A549 (cell line): ENCODE results near the gene CD300E. TPM values are rescaled to one million over a fixed set of nuclear protein-coding genes. Genes with fewer than 3 reads are reported as not detected.

Experiments
- ATAC-seq, 2 experiments: fragments of 200-7000 bp in 1 of 2; fragments of >200 bp in 1 of 2; cut with Nextera tagmentation in 1 of 2; cut with Tn5 transposase in 1 of 2; 3 replicates each; pipeline versions ENCODE4 v1.8.0 to v1.9.1; 2018 to 2020; ENCODE audit warnings: mild to moderate bottlenecking in 1 of 2, moderate library complexity in 1 of 2
- CTCF ChIA-PET: fragments of 300-600 bp; sonication (Branson Sonifier 250); formaldehyde crosslinking; extraction: SDS; loops from one replicate; lab custom pipeline; 2021; ENCODE audit warnings: antibody characterized with exemption, inconsistent platforms; lab: Yijun Ruan, JAX
- POLR2A ChIA-PET: fragments of 350-600 bp; formaldehyde crosslinking; extraction: SDS; loops from one replicate; lab custom pipeline; 2021; ENCODE audit warnings: antibody characterized with exemption, inconsistent platforms; lab: Yijun Ruan, JAX
- DNase-seq, 2 experiments: peaks; one replicate each; pipeline versions ENCODE4 v3.0.0 to v3.0.0-alpha.2; 2011 to 2016; ENCODE audit warnings: low read depth in 1 of 2, low spot score in 1 of 2
- FAIRE-seq: peaks from 2 replicates; lab custom pipeline; 2011; peaks lifted over from hg19 to GRCh38; lab: Jason Lieb, UNC
- H3K27ac ChIP-seq, 2 experiments: fragments of >200 bp; sonication (Bioruptor Twin); formaldehyde crosslinking; 3 replicates each; pipeline ENCODE4 v1.5.1; 2016 to 2017
- H3K4me1 ChIP-seq: fragments of >200 bp; sonication (Bioruptor Twin); formaldehyde crosslinking; 3 replicates; pipeline ENCODE4 v1.6.1; 2016
- H3K4me2 ChIP-seq: fragments of >200 bp; sonication (Bioruptor Twin); formaldehyde crosslinking; 3 replicates; pipeline ENCODE4 v1.6.1; 2016
- H3K4me3 ChIP-seq: fragments of >200 bp; sonication (Bioruptor Twin); formaldehyde crosslinking; 3 replicates; pipeline ENCODE4 v1.5.1; 2016
- H3K9me3 ChIP-seq: fragments of >200 bp; sonication (Bioruptor Twin); formaldehyde crosslinking; 3 replicates; pipeline ENCODE4 v1.6.1; 2016
- BHLHE40 ChIP-seq: IDR thresholded peaks from 2 replicates; pipeline ENCODE4 v1.6.1; 2012; ENCODE audit warnings: low read depth, low read length, inconsistent platforms
- CBX2 ChIP-seq: fragments of 200-600 bp; sonication (generic); IDR thresholded peaks from 2 replicates; pipeline ENCODE4 v1.6.1; 2016; ENCODE audit warnings: low read depth, mild to moderate bottlenecking, borderline replicate concordance
- ELK1 ChIP-seq: fragments of 150-350 bp; IDR thresholded peaks from 2 replicates; pipeline ENCODE4 v1.6.1; 2014; ENCODE audit warnings: low read depth, mild to moderate bottlenecking, low read length
- FOSL2 ChIP-seq, 2 experiments: fragments of 450-650 bp in 1 of 2; fragments of >200 bp in 1 of 2; sonication (Bioruptor Twin) in 1 of 2; formaldehyde crosslinking; IDR thresholded peaks; 2 replicates each; pipeline versions ENCODE4 v1.5.0 to v1.6.1; 2016 to 2020; ENCODE audit warnings: mild to moderate bottlenecking in 1 of 2, moderate library complexity in 1 of 2
- HDAC2 ChIP-seq: fragments of 200-600 bp; sonication (generic); IDR thresholded peaks from 2 replicates; pipeline ENCODE4 v1.6.1; 2016
- HES2 ChIP-seq: fragments of >200 bp; sonication (Bioruptor Twin); formaldehyde crosslinking; IDR thresholded peaks from 2 replicates; pipeline ENCODE4 v1.6.1; 2016
- HOXA7 ChIP-seq: fragments of 250-450 bp; sonication (Bioruptor Pico); IDR thresholded peaks from 2 replicates; pipeline ENCODE4 v1.5.0; 2020; ENCODE audit warnings: mild to moderate bottlenecking, moderate library complexity
- MAFK ChIP-seq: fragments of 450-650 bp; IDR thresholded peaks from 2 replicates; pipeline ENCODE4 v1.6.1; 2014; ENCODE audit not compliant: partially characterized antibody
- NPAS2 ChIP-seq: fragments of 250-450 bp; sonication (Bioruptor Pico); IDR thresholded peaks from 2 replicates; pipeline ENCODE4 v1.8.0; 2022; ENCODE audit warnings: mild to moderate bottlenecking, moderate library complexity, borderline replicate concordance
- POLR2AphosphoS2 ChIP-seq: conservative IDR thresholded peaks from 2 replicates; pipeline ENCODE4 v1.6.1; 2012; ENCODE audit warnings: low read length, improper control_type of control experiment, inconsistent platforms
- REST ChIP-seq: fragments of 200-600 bp; sonication (generic); IDR thresholded peaks from 2 replicates; pipeline ENCODE4 v1.6.1; 2016; ENCODE audit warnings: antibody characterized with exemption, mild to moderate bottlenecking, moderate library complexity
- RNF2 ChIP-seq: fragments of 200-600 bp; sonication (generic); IDR thresholded peaks from 2 replicates; pipeline ENCODE4 v1.6.1; 2016; ENCODE audit warnings: low read depth, mild to moderate bottlenecking, antibody characterized with exemption, moderate library complexity, borderline replicate concordance
- ZNF302 ChIP-seq: fragments of 250-450 bp; sonication (Bioruptor Pico); IDR thresholded peaks from 2 replicates; pipeline ENCODE4 v1.9.0; 2021; ENCODE audit warnings: inconsistent platforms, mild to moderate bottlenecking, moderate library complexity
- WGBS: methylation state at CpG from one replicate; pipeline ENCODE4 v1.1.6; 2017; ENCODE audit errors: missing lambda C conversion rate; 5-methylcytosine and 5-hydroxymethylcytosine counted together
- polyA plus RNA-seq, 4 experiments: library from polyadenylated mRNA; depleted of rRNA in 3 of 4; stranded (reverse); fragments of >200 nt; fragmentation: RNase III in 1 of 4; extraction: RNeasy Plus Mini Kit Qiagen cat#74134 plus additional on column Dnase treatment in 1 of 4; gene quantifications; 2 replicates in 3 of 4; 3 replicates in 1 of 4; pipeline ENCODE4 v1.2.3, GENCODE V29; 2011 to 2017

The CD300E gene
- polyA plus RNA-seq, 2 of the 4 experiments (the other 2 are of a cell fraction) = not detected

GRCh38 chr17:74606050-74606449, 17.5 kb downstream of the CD300E start:
- CTCF ChIA-PET = interaction anchor here (0.8 to 15.1 kb wide), 13 partner anchors 8 to 244 kb away, joined by 3 to 142 read pairs (median 3); partner anchors contain the start of genes BTBD17, CD300H and RAB37
- POLR2A ChIA-PET = no interaction called here
- FAIRE-seq (no peak), DNase-seq (no peak), ATAC-seq (no peak)
- Histone ChIP-seq H3K9me3 (no peaks in the 10 kb centered on the region), H3K4me3 (no peak overlapping the region), H3K27ac (peak overlapping the region; percentile 32 to 39; a peak in 2 of 6 replicates), H3K4me1 (peaks cover 12% of the 10 kb centered on the region), H3K4me2 (no peak overlapping the region)
- 84% methylated on average over 8 of the region's 8 CpGs for WGBS
- TF ChIP-seq HES2 (no peak), HOXA7 (CRISPR knock-in tag) (no peak), FOSL2 (IDR thresholded peaks at IDR 0.05) (no peak), FOSL2 (CRISPR knock-in tag; IDR thresholded peaks at IDR 0.05) (no peak), CBX2 (no peak), NPAS2 (no peak), RNF2 (no peak), HDAC2 (no peak)

GRCh38 chr17:74605361-74605760, 18.2 kb downstream of the CD300E start:
- Histone ChIP-seq H3K9me3 (no peaks in the 10 kb centered on the region), H3K4me1 (peaks cover 12% of the 10 kb centered on the region), H3K27ac (peak overlapping the region; percentile 7 to 68; a peak in 3 of 6 replicates), H3K4me3 (no peak overlapping the region), H3K4me2 (peak overlapping the region; percentile 27; the same call in 2 of the 3 replicates)
- TF ChIP-seq FOSL2 (IDR thresholded peaks at IDR 0.05) (peak; percentile 10; the same call in 1 of the 2 replicates), FOSL2 (CRISPR knock-in tag; IDR thresholded peaks at IDR 0.05) (peak; percentile 70), ELK1 (no peak), MAFK (peak; percentile 8)
- FAIRE-seq = no peak
- POLR2A ChIA-PET = interaction anchor here (0.5 kb wide), 1 partner anchor 197 kb away, joined by 3 read pairs; no protein-coding TSS in a partner anchor
- CTCF ChIA-PET = interaction anchor here (0.6 to 15.1 kb wide), 14 partner anchors 8 to 243 kb away, joined by 3 to 142 read pairs (median 3); partner anchors contain the start of genes BTBD17, CD300H and RAB37
- WGBS = 44% methylated on average over 10 of the region's 10 CpGs
- peak; percentile 70 to 79; a peak in 5 of 6 replicates for ATAC-seq
- peak; percentile 43 to 47 for DNase-seq

- Histone ChIP-seq H3K27ac (peak overlapping the region; percentile 7 to 68; a peak in 3 of 6 replicates), H3K9me3 (no peaks in the 10 kb centered on the region), H3K4me3 (no peak overlapping the region), H3K4me1 (peaks cover 12% of the 10 kb centered on the region), H3K4me2 (peak overlapping the region; percentile 27; the same call in 1 of the 3 replicates)
- ChIA-PET CTCF (interaction anchor here (0.6 to 15.1 kb wide), 17 partner anchors 7 to 237 kb away, joined by 3 to 142 read pairs (median 6); partner anchors contain the start of genes CD300H, CD300LB, CD300LD and GPR142), POLR2A (interaction anchor here (0.5 kb wide), 1 partner anchor 197 kb away, joined by 3 read pairs; no protein-coding TSS in a partner anchor)
- no peak for TF ChIP-seq POLR2AphosphoS2
- no peak for FAIRE-seq
- 69% methylated on average over 10 of the region's 10 CpGs for WGBS
- DNase-seq = no peak
- no peak for ATAC-seq
Observed at GRCh38 chr17:74604761-74605160, 18.8 kb downstream of the CD300E start.

- H3K4me1 ChIP-seq = peaks cover 12% of the 10 kb centered on the region
- H3K4me2 ChIP-seq = no peak overlapping the region
- peak overlapping the region; percentile 8 to 26; a peak in 2 of 6 replicates for H3K27ac ChIP-seq
- no peak for ATAC-seq
- TF ChIP-seq REST = no peak
- TF ChIP-seq ELK1 = no peak
- no peak for TF ChIP-seq ZNF302 (CRISPR knock-in tag)
- TF ChIP-seq BHLHE40 = no peak
- H3K4me3 ChIP-seq = no peak overlapping the region
- WGBS = 54% methylated on average over 4 of the region's 6 CpGs
- H3K9me3 ChIP-seq = no peaks in the 10 kb centered on the region
- no peak for DNase-seq
- ChIA-PET CTCF (interaction anchor here (0.5 to 15.1 kb wide), 23 partner anchors 8 to 456 kb away, joined by 3 to 142 read pairs (median 5); partner anchors contain the start of genes CD300H, CD300LB, CD300LD and GPR142), POLR2A (no interaction called here)
- FAIRE-seq = no peak
Observed at GRCh38 chr17:74604200-74604599, 19.3 kb downstream of the CD300E start.
